HepG2 (cell line): Measurements from ENCODE around the gene ANKRA2.

Experiments used
- KAT8 ChIP-seq: IDR thresholded peaks from 2 replicates; pipeline ENCODE4 v1.6.1; 2016; ENCODE audit warnings: missing genetic modification reagents, missing compliant biosample characterization
- KLF13 ChIP-seq: sonication (generic); formaldehyde crosslinking; IDR thresholded peaks from 2 replicates; pipeline ENCODE4 v1.4.0; 2020; ENCODE audit warnings: mild to moderate bottlenecking, missing genetic modification reagents
- POLR2A ChIP-seq, 2 experiments: IDR thresholded peaks; 2 replicates each; pipeline ENCODE4 v1.6.1; 2011; ENCODE audit warnings: low read depth in 2 of 2, low read length in 2 of 2, mild to moderate bottlenecking in 1 of 2, moderate library complexity in 1 of 2; ENCODE audit not compliant: insufficient read depth in 1 of 2
- SRY ChIP-seq: sonication (generic); formaldehyde crosslinking; IDR thresholded peaks from 2 replicates; pipeline ENCODE4 v1.8.0; 2022; ENCODE audit warnings: mild to moderate bottlenecking, missing genetic modification reagents
- ZNF7 ChIP-seq: IDR thresholded peaks from 2 replicates; pipeline ENCODE4 v1.6.1; 2016; ENCODE audit warnings: missing biosample characterization, missing genetic modification reagents
- ZNF850 ChIP-seq: sonication (generic); formaldehyde crosslinking; conservative IDR thresholded peaks from 2 replicates; pipeline ENCODE4 v1.9.0; 2021; ENCODE audit warnings: mild to moderate bottlenecking, missing genetic modification reagents
- ZNF891 ChIP-seq: sonication (generic); formaldehyde crosslinking; IDR thresholded peaks from 2 replicates; pipeline ENCODE4 v1.5.0; 2020; ENCODE audit warnings: mild to moderate bottlenecking, missing genetic modification reagents

GRCh38 chr5:73615085-73615484 is 49.6 kb upstream of the ANKRA2 start:
- TF ChIP-seq KAT8 (CRISPR knock-in tag) (no peak), ZNF7 (CRISPR knock-in tag) (no peak), ZNF850 (no peak), POLR2A (IDR thresholded peaks at IDR 0.05; ENCODE audit: insufficient read depth in 1 of 2, low read depth in 2 of 2, low read length in 2 of 2) (no peak), SRY (CRISPR knock-in tag) (no peak), KLF13 (no peak), ZNF891 (no peak)
